ENCODE measurements around the gene SFXN3.

DNA sequence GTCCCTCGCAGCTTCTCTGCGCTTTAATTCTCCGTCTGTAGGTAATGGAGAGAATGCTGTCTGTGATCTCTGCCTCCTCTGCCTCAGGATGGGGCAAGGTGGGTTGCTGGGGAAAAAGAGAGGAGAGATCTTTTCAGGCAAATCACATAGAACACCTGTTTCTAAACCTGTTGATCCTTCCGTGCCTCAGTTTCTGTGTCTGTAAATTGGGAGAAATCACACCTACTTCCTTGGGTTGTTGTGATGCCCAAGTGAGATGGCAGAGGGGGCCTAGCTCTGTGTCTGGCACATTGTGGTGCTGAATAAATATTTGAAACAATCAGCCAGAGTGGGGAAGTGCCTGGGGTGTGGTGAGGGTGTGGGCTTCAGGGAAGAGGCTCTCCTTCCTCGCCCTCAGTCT is 59.6 kb downstream of the SFXN3 start:
- TF ChIP-seq, protein P1, sequence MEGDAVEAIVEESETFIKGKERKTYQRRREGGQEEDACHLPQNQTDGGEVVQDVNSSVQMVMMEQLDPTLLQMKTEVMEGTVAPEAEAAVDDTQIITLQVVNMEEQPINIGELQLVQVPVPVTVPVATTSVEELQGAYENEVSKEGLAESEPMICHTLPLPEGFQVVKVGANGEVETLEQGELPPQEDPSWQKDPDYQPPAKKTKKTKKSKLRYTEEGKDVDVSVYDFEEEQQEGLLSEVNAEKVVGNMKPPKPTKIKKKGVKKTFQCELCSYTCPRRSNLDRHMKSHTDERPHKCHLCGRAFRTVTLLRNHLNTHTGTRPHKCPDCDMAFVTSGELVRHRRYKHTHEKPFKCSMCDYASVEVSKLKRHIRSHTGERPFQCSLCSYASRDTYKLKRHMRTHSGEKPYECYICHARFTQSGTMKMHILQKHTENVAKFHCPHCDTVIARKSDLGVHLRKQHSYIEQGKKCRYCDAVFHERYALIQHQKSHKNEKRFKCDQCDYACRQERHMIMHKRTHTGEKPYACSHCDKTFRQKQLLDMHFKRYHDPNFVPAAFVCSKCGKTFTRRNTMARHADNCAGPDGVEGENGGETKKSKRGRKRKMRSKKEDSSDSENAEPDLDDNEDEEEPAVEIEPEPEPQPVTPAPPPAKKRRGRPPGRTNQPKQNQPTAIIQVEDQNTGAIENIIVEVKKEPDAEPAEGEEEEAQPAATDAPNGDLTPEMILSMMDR (IDR thresholded peaks at IDR 0.05), result no peak
- no peak for TF ChIP-seq POLR2A (IDR thresholded peaks at IDR 0.05)

Measured in lower leg skin (tissue), 3 donors.